ENCODE data around the gene NGFR.
A peak's percentile ranks its signal among the peaks of the same experiment; 100 is the strongest.

NGFR gene

DNA sequence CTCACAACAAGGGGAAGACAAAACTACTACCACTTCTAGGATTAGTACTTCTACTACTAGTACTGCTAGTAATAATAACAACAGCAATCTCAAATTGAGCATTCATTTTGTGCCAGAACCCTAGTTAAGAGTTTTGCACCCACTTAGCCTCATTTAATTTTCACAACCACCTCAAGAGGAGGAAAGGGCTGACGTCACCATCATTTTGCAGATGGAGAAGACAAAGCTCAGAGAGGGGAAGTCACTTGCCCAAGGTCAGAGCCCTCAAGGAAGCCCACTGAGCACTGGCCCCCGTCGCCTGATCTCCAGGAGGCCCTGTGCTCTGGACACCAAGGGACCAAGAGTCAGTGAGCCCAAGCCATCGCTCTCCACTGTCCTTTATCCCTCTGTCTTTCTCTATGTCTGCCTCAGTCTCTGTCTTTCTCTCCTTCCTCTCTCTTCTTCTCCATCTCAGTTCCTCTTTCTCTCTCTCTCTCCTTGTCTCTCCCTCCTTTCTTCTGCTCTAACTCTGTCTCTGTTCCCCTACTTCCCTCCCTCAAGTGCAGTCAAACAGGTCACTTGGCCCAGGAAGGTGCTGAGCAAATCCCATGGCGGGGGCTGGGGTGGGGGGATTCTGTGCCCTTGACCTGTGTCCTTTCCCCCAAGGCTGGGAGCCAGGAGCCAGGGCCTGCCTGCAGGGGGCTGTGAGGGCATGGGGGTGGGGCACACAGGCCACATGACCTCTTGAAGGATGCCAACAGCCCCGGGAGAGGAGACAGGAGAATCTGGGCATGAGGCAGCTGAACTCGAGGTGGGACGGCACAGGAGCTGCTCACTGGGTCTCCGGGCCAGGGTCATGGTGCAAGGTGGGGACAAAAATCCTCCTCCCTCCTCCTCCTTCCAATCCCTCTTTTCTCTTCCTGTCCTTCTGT lies 11.2 kb upstream of the NGFR start:
- Histone ChIP-seq H3K4me3 (ENCODE audit: low read length in 2 of 2) (no peak overlapping the region), H3K27ac (ENCODE audit: low read depth in 2 of 2, low read length in 2 of 2) (no peak overlapping the region), H3K9me3 (ENCODE audit: control insufficient read depth in 2 of 2, low read length in 2 of 2) (no peaks in the 10 kb centered on the region), H3K36me3 (ENCODE audit: control insufficient read depth in 2 of 2, insufficient read depth in 2 of 2, low read length in 2 of 2) (no peaks in the 10 kb centered on the region), H3K27me3 (ENCODE audit: control insufficient read depth in 2 of 2, insufficient read depth in 2 of 2, low read length in 2 of 2) (peaks cover 28 to 36% of the 10 kb centered on the region in 2 donors), H3K4me1 (ENCODE audit: control insufficient read depth in 2 of 2, insufficient read depth in 2 of 2, low read length in 2 of 2) (no peaks in the 10 kb centered on the region), H3K9ac (ENCODE audit: low read depth in 1 of 2, low read length in 2 of 2) (no peak overlapping the region)

DNA sequence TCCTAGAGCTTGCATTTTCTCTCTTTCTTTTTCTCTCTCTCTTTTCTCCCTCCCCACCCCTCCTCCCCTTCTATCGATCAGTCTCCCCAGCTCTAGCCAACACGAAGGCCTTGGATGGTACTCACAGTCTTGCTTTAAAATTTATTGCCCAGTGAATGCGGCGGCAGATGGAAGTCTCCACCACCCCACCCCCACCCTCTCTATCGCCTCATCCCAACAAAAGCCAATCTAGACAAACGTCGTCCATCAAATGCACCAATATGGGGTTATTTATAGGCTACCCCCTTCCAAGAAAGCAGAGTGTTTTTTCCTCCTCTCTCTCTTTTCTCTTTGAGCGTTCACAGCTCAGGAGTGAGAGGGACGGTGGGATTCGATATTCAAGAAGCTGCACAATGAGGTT lies 10.5 kb upstream of the NGFR start:
- H3K9me3 ChIP-seq (ENCODE audit: control insufficient read depth in 2 of 2, low read length in 2 of 2) = no peaks in the 10 kb centered on the region
- no peak overlapping the region for H3K9ac ChIP-seq (ENCODE audit: low read depth in 1 of 2, low read length in 2 of 2)
- no peak overlapping the region for H3K27ac ChIP-seq (ENCODE audit: low read depth in 2 of 2, low read length in 2 of 2)
- no peaks in the 10 kb centered on the region for H3K4me1 ChIP-seq (ENCODE audit: control insufficient read depth in 2 of 2, insufficient read depth in 2 of 2, low read length in 2 of 2)
- peaks cover 30 to 34% of the 10 kb centered on the region in 2 donors for H3K27me3 ChIP-seq (ENCODE audit: control insufficient read depth in 2 of 2, insufficient read depth in 2 of 2, low read length in 2 of 2)
- no peaks in the 10 kb centered on the region for H3K36me3 ChIP-seq (ENCODE audit: control insufficient read depth in 2 of 2, insufficient read depth in 2 of 2, low read length in 2 of 2)
- H3K4me3 ChIP-seq (ENCODE audit: low read length in 2 of 2) = no peak overlapping the region

GRCh38 chr17:49486012-49486641 lies 9.0 kb upstream of the NGFR start:
- Histone ChIP-seq H3K27ac (ENCODE audit: low read depth in 2 of 2, low read length in 2 of 2) (no peak overlapping the region), H3K27me3 (ENCODE audit: control insufficient read depth in 2 of 2, insufficient read depth in 2 of 2, low read length in 2 of 2) (peaks cover 35 to 40% of the 10 kb centered on the region in 2 donors), H3K36me3 (ENCODE audit: control insufficient read depth in 2 of 2, insufficient read depth in 2 of 2, low read length in 2 of 2) (no peaks in the 10 kb centered on the region), H3K9me3 (ENCODE audit: control insufficient read depth in 2 of 2, low read length in 2 of 2) (no peaks in the 10 kb centered on the region), H3K4me1 (ENCODE audit: control insufficient read depth in 2 of 2, insufficient read depth in 2 of 2, low read length in 2 of 2) (no peaks in the 10 kb centered on the region), H3K4me3 (ENCODE audit: low read length in 2 of 2) (no peak overlapping the region), H3K9ac (ENCODE audit: low read depth in 1 of 2, low read length in 2 of 2) (no peak overlapping the region)

GRCh38 chr17:49487183-49487582 lies 7.9 kb upstream of the NGFR start:
- H3K4me1 ChIP-seq (ENCODE audit: control insufficient read depth in 2 of 2, insufficient read depth in 2 of 2, low read length in 2 of 2) = no peaks in the 10 kb centered on the region
- H3K9me3 ChIP-seq (ENCODE audit: control insufficient read depth in 2 of 2, low read length in 2 of 2) = no peaks in the 10 kb centered on the region
- H3K27me3 ChIP-seq (ENCODE audit: control insufficient read depth in 2 of 2, insufficient read depth in 2 of 2, low read length in 2 of 2) = peaks cover 32 to 41% of the 10 kb centered on the region in 2 donors
- no peaks in the 10 kb centered on the region for H3K36me3 ChIP-seq (ENCODE audit: control insufficient read depth in 2 of 2, insufficient read depth in 2 of 2, low read length in 2 of 2)
- no peak overlapping the region for H3K4me3 ChIP-seq (ENCODE audit: low read length in 2 of 2)
- H3K9ac ChIP-seq (ENCODE audit: low read depth in 1 of 2, low read length in 2 of 2) = no peak overlapping the region
- H3K27ac ChIP-seq (ENCODE audit: low read depth in 2 of 2, low read length in 2 of 2) = no peak overlapping the region

DNA sequence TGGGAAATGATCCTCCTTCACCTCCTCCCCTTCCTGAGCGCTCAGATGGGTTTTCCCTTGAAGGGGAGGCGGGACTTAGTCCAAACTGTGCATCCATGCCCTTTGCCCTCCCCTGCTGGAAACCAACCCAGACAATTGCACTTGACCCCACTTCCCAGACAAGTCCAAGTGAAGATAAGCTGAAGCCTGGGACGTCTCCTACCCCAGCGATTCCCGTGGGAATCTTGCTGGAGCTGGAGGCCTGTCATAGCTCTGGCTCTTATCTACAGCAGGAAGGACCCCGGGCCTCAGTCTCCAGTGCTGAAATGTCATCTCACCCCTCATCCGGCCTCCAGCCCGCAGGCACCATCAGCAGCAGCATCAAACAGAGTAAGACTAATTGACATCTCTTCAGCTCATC lies 6.5 kb upstream of the NGFR start:
- Histone ChIP-seq H3K9me3 (ENCODE audit: control insufficient read depth in 2 of 2, low read length in 2 of 2) (no peaks in the 10 kb centered on the region), H3K36me3 (ENCODE audit: control insufficient read depth in 2 of 2, insufficient read depth in 2 of 2, low read length in 2 of 2) (no peaks in the 10 kb centered on the region), H3K27ac (ENCODE audit: low read depth in 2 of 2, low read length in 2 of 2) (no peak overlapping the region), H3K4me3 (ENCODE audit: low read length in 2 of 2) (no peak overlapping the region), H3K9ac (ENCODE audit: low read depth in 1 of 2, low read length in 2 of 2) (no peak overlapping the region), H3K27me3 (ENCODE audit: control insufficient read depth in 2 of 2, insufficient read depth in 2 of 2, low read length in 2 of 2) (peaks cover 22 to 31% of the 10 kb centered on the region in 2 donors), H3K4me1 (ENCODE audit: control insufficient read depth in 2 of 2, insufficient read depth in 2 of 2, low read length in 2 of 2) (no peaks in the 10 kb centered on the region)

DNA sequence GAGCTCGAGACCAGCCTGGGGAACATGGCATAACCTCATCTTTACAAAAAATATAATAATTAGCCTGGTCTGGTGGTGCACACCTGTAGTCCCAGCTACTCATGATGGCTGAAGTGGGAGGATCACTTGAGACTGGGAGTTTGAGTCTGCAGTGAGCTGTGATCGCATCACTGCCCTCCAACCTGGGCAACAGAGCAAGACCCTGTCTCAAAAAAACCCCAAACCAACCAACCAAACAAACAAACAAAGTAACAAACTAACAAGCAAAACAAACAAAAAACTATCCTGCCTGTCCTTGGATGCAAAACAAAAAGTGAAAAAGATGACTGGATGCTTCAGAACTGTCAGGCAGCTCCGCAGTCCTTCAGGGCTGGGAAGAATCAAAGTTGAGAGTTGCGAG lies 5.7 kb upstream of the NGFR start:
- no peak overlapping the region for H3K4me3 ChIP-seq (ENCODE audit: low read length in 2 of 2)

DNA sequence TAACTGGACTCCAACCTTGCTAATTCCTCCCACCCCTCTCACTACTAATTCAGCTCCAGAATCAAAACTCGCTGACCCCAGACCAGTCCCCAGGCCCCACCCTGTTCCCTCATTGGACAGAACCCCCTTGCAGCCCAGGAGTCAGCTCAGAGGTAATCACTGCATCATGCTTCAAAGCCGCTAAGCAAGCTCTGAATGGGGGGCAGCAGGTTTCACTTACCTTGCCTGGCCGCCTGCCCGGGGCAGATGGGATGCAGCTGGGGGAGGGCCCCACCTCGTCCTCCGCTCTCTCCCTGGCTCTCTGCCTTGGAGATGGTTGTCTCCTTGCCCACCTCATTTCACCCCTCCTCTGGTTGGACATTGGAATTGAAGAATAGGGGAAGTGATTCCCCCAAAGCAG lies 4.8 kb upstream of the NGFR start:
- H3K27me3 ChIP-seq (ENCODE audit: control insufficient read depth in 2 of 2, insufficient read depth in 2 of 2, low read length in 2 of 2) = peaks cover 20 to 33% of the 10 kb centered on the region in 2 donors
- no peak overlapping the region for H3K27ac ChIP-seq (ENCODE audit: low read depth in 2 of 2, low read length in 2 of 2)
- no peaks in the 10 kb centered on the region for H3K36me3 ChIP-seq (ENCODE audit: control insufficient read depth in 2 of 2, insufficient read depth in 2 of 2, low read length in 2 of 2)
- no peak overlapping the region for H3K9ac ChIP-seq (ENCODE audit: low read depth in 1 of 2, low read length in 2 of 2)
- no peaks in the 10 kb centered on the region for H3K9me3 ChIP-seq (ENCODE audit: control insufficient read depth in 2 of 2, low read length in 2 of 2)
- no peak overlapping the region for H3K4me3 ChIP-seq (ENCODE audit: low read length in 2 of 2)
- H3K4me1 ChIP-seq (ENCODE audit: control insufficient read depth in 2 of 2, insufficient read depth in 2 of 2, low read length in 2 of 2) = peaks cover under 1 to 2% of the 10 kb centered on the region in 2 donors

More for the DNA sequence above, 5.7 kb upstream of the NGFR start:
- Histone ChIP-seq H3K4me1 (ENCODE audit: control insufficient read depth in 2 of 2, insufficient read depth in 2 of 2, low read length in 2 of 2) (no peaks in the 10 kb centered on the region), H3K9ac (ENCODE audit: low read depth in 1 of 2, low read length in 2 of 2) (no peak overlapping the region), H3K27ac (ENCODE audit: low read depth in 2 of 2, low read length in 2 of 2) (no peak overlapping the region), H3K27me3 (ENCODE audit: control insufficient read depth in 2 of 2, insufficient read depth in 2 of 2, low read length in 2 of 2) (peaks cover 22 to 31% of the 10 kb centered on the region in 2 donors), H3K36me3 (ENCODE audit: control insufficient read depth in 2 of 2, insufficient read depth in 2 of 2, low read length in 2 of 2) (no peaks in the 10 kb centered on the region), H3K9me3 (ENCODE audit: control insufficient read depth in 2 of 2, low read length in 2 of 2) (no peaks in the 10 kb centered on the region)

DNA sequence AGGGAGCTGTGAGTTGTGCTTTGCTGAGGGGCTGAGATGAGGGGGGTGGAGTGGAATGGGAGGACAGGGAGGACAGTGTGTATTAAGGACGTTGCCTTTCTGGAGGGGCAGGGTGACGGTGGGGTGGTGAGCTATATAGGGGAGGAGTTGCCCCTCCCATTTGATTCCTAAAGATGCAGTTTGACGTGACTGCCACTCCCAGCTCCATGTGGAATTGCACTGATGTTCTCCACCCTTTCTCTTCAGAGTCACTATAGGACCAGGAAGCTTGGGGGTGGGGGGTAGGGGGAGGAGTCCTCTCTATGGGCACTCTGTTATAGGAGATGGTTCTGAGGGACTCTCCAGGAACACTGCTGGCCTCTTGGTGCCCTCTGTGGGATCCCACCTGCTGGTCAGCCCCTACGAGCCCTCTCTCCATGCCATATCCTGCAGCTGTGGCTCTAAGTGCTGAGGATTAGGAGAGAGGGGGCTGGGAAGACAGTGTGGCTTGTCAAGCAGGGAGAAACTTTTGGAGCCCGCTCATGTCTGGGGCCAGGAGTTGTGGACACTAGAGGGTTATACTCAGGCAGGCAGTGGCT lies 3.8 kb upstream of the NGFR start:
- no peak overlapping the region for H3K27ac ChIP-seq (ENCODE audit: low read depth in 2 of 2, low read length in 2 of 2)
- no peaks in the 10 kb centered on the region for H3K9me3 ChIP-seq (ENCODE audit: control insufficient read depth in 2 of 2, low read length in 2 of 2)
- H3K36me3 ChIP-seq (ENCODE audit: control insufficient read depth in 2 of 2, insufficient read depth in 2 of 2, low read length in 2 of 2) = no peaks in the 10 kb centered on the region
- H3K4me3 ChIP-seq (ENCODE audit: low read length in 2 of 2) = no peak overlapping the region
- H3K27me3 ChIP-seq (ENCODE audit: control insufficient read depth in 2 of 2, insufficient read depth in 2 of 2, low read length in 2 of 2) = peaks cover 13 to 35% of the 10 kb centered on the region in 2 donors
- H3K4me1 ChIP-seq (ENCODE audit: control insufficient read depth in 2 of 2, insufficient read depth in 2 of 2, low read length in 2 of 2) = peaks cover 6 to 11% of the 10 kb centered on the region in 2 donors
- H3K9ac ChIP-seq (ENCODE audit: low read depth in 1 of 2, low read length in 2 of 2) = no peak overlapping the region

- Histone ChIP-seq H3K4me3 (ENCODE audit: low read length in 2 of 2) (peak overlapping the region; percentile 24 to 52), H3K9ac (ENCODE audit: low read depth in 1 of 2, low read length in 2 of 2) (no peak overlapping the region), H3K36me3 (ENCODE audit: control insufficient read depth in 2 of 2, insufficient read depth in 2 of 2, low read length in 2 of 2) (no peaks in the 10 kb centered on the region), H3K27me3 (ENCODE audit: control insufficient read depth in 2 of 2, insufficient read depth in 2 of 2, low read length in 2 of 2) (peaks cover 34 to 52% of the 10 kb centered on the region in 2 donors), H3K4me1 (ENCODE audit: control insufficient read depth in 2 of 2, insufficient read depth in 2 of 2, low read length in 2 of 2) (peaks cover 17 to 22% of the 10 kb centered on the region in 2 donors), H3K27ac (ENCODE audit: low read depth in 2 of 2, low read length in 2 of 2) (no peak overlapping the region), H3K9me3 (ENCODE audit: control insufficient read depth in 2 of 2, low read length in 2 of 2) (no peaks in the 10 kb centered on the region)
Observed at GRCh38 chr17:49494399-49494985, 601 bp upstream of the NGFR start.

GRCh38 chr17:49495842-49496182 lies 719 bp downstream of the NGFR start:
- Histone ChIP-seq H3K9me3 (ENCODE audit: control insufficient read depth in 2 of 2, low read length in 2 of 2) (no peaks in the 10 kb centered on the region), H3K36me3 (ENCODE audit: control insufficient read depth in 2 of 2, insufficient read depth in 2 of 2, low read length in 2 of 2) (no peaks in the 10 kb centered on the region), H3K4me1 (ENCODE audit: control insufficient read depth in 2 of 2, insufficient read depth in 2 of 2, low read length in 2 of 2) (peaks cover 17 to 22% of the 10 kb centered on the region in 2 donors), H3K4me3 (ENCODE audit: low read length in 2 of 2) (peak overlapping the region; percentile 25 to 26), H3K9ac (ENCODE audit: low read depth in 1 of 2, low read length in 2 of 2) (no peak overlapping the region), H3K27me3 (ENCODE audit: control insufficient read depth in 2 of 2, insufficient read depth in 2 of 2, low read length in 2 of 2) (peaks cover 37 to 48% of the 10 kb centered on the region in 2 donors), H3K27ac (ENCODE audit: low read depth in 2 of 2, low read length in 2 of 2) (no peak overlapping the region)
